HepG2 (cell line): ENCODE measurements around the gene SP7. TPM values are rescaled to one million over a fixed set of nuclear protein-coding genes. Genes with fewer than 3 reads are reported as not detected.

Experiments used
- FOXP1 ChIP-seq, 2 experiments: fragments of 450-650 bp in 1 of 2; IDR thresholded peaks; 2 replicates each; pipeline ENCODE4 v1.6.1; 2017 to 2018; ENCODE audit warnings: antibody characterized with exemption in 1 of 2
- HNF1A ChIP-seq, 2 experiments: sonication (generic) in 1 of 2; formaldehyde crosslinking in 1 of 2; IDR thresholded peaks; 2 replicates each; pipeline versions ENCODE4 v1.4.0 to v1.6.1; 2016 to 2020; ENCODE audit warnings: borderline replicate concordance in 1 of 2, low read depth in 1 of 2, mild to moderate bottlenecking in 1 of 2, missing genetic modification reagents in 1 of 2
- JUN ChIP-seq: sonication (generic); formaldehyde crosslinking; IDR thresholded peaks from 2 replicates; pipeline ENCODE4 v1.4.0; 2020; ENCODE audit warnings: mild to moderate bottlenecking, missing genetic modification reagents
- PITX1 ChIP-seq: sonication (generic); formaldehyde crosslinking; IDR thresholded peaks from 2 replicates; pipeline ENCODE4 v1.5.1; 2020; ENCODE audit warnings: mild to moderate bottlenecking, missing genetic modification reagents
- PPARG ChIP-seq: conservative IDR thresholded peaks from 2 replicates; pipeline ENCODE4 v1.6.1; 2016; ENCODE audit warnings: missing biosample characterization, missing genetic modification reagents
- SETDB1 ChIP-seq: sonication (generic); formaldehyde crosslinking; IDR thresholded peaks from 2 replicates; pipeline ENCODE4 v1.5.1; 2020; ENCODE audit warnings: missing genetic modification reagents, mild to moderate bottlenecking, borderline replicate concordance
- TFAP4 ChIP-seq: sonication (generic); IDR thresholded peaks from 2 replicates; pipeline ENCODE4 v1.6.1; 2016; ENCODE audit warnings: low read depth, borderline replicate concordance
- ZFAT ChIP-seq: sonication (generic); formaldehyde crosslinking; conservative IDR thresholded peaks from 2 replicates; pipeline ENCODE4 v1.8.1; 2023; ENCODE audit warnings: missing genetic modification reagents, inconsistent platforms
- ZNF142 ChIP-seq: sonication (generic); formaldehyde crosslinking; IDR thresholded peaks from 2 replicates; pipeline ENCODE4 v1.4.0; 2020; ENCODE audit warnings: missing genetic modification reagents
- ZNF609 ChIP-seq: sonication (generic); formaldehyde crosslinking; IDR thresholded peaks from 2 replicates; pipeline ENCODE4 v1.4.0; 2020; ENCODE audit warnings: mild to moderate bottlenecking, missing genetic modification reagents, borderline replicate concordance
- polyA plus RNA-seq, 8 experiments: library from polyadenylated mRNA; depleted of rRNA in 3 of 8; stranded (reverse) in 7 of 8; unstranded in 1 of 8; fragments of >200 nt; fragmentation: Illumina TruSeq in 4 of 8; extraction: Trizol in 4 of 8; gene quantifications; 2 replicates each; pipeline versions ENCODE4 v1.2.1 to v1.2.3, GENCODE V29; 2011 to 2016; ENCODE audit warnings: low read depth in 4 of 8, missing spikeins in 1 of 8, mixed read lengths in 1 of 8; ENCODE audit not compliant: insufficient read depth in 1 of 8
- total RNA-seq, 5 experiments: library from RNA; depleted of rRNA; stranded (reverse); fragments of >200 nt; fragmentation: Illumina TruSeq; extraction: Trizol; gene quantifications; 2 replicates each; pipeline ENCODE4 v1.2.3, GENCODE V29; 2016; ENCODE audit warnings: low read depth in 1 of 5

SP7 gene
- total and polyA plus RNA-seq, 2 of the 13 experiments (the other 11 are each of a cell fraction or from before 2014, with no cell fraction given) = not detected

GRCh38 chr12:53324779-53325510, 11.2 kb downstream of the SP7 start (continued):
- TF ChIP-seq FOXP1 (IDR thresholded peaks at IDR 0.05) (no peak), FOXP1 (CRISPR knock-in tag; IDR thresholded peaks at IDR 0.05) (no peak), ZFAT (0 out of 2 replicates have a peak, but pooled peaks have one; percentile 18), ZNF142 (CRISPR knock-in tag) (peak; percentile 67), PPARG (peak; percentile 71), TFAP4 (peak; percentile 49; the same call in 1 of the 2 replicates), PITX1 (CRISPR knock-in tag) (no peak), SETDB1 (CRISPR knock-in tag) (no peak), ZNF609 (peak; percentile 39; the same call in 1 of the 2 replicates), HNF1A (IDR thresholded peaks at IDR 0.05; ENCODE audit: low read depth) (peak; percentile 13; the same call in 1 of the 2 replicates), HNF1A (CRISPR knock-in tag; IDR thresholded peaks at IDR 0.05; ENCODE audit: borderline replicate concordance) (peak; percentile 49; the same call in 1 of the 2 replicates), JUN (no peak)
